Spleen (tissue), 7 donors: Measurements from ENCODE around the gene CAPSL.

ENCODE experiments used
- POLR2A ChIP-seq, 3 donors: fragments of 450-650 bp; IDR thresholded peaks; one replicate each; pipeline ENCODE4 v1.5.1; 2017; ENCODE audit warnings: antibody characterized with exemption in 3 of 3, mild to moderate bottlenecking in 1 of 3
- POLR2AphosphoS5 ChIP-seq, 3 donors: sonication (generic); formaldehyde crosslinking; IDR thresholded peaks; one replicate each; pipeline ENCODE4 v1.5.1; 2017; ENCODE audit warnings: antibody characterized with exemption in 3 of 3
- TF ChIP-seq, protein P1 (sequence below), 11 experiments: fragments of 200-600 bp in 7 of 11; fragments of 450-650 bp in 4 of 11; sonication (generic) in 4 of 11; IDR thresholded peaks in 8 of 11; conservative IDR thresholded peaks in 3 of 11; 1 replicate in 7 of 11; 2 replicates in 4 of 11; pipeline versions ENCODE4 v1.4.0 to v1.8.0; 2016 to 2021; ENCODE audit warnings: antibody characterized with exemption in 11 of 11, inconsistent platforms in 4 of 11, mild to moderate bottlenecking in 1 of 11
- donor health status: DM: no; HTN: no; CAD: no; lungs with moderate emphysema.
- donor health status: DM: no; HTN: no; CAD: no.
- donor health status: DM: no; HTN: no; CAD: no.

GRCh38 chr5:35922468-35922867 lies 16.0 kb downstream of the CAPSL start:
- TF ChIP-seq, protein P1, sequence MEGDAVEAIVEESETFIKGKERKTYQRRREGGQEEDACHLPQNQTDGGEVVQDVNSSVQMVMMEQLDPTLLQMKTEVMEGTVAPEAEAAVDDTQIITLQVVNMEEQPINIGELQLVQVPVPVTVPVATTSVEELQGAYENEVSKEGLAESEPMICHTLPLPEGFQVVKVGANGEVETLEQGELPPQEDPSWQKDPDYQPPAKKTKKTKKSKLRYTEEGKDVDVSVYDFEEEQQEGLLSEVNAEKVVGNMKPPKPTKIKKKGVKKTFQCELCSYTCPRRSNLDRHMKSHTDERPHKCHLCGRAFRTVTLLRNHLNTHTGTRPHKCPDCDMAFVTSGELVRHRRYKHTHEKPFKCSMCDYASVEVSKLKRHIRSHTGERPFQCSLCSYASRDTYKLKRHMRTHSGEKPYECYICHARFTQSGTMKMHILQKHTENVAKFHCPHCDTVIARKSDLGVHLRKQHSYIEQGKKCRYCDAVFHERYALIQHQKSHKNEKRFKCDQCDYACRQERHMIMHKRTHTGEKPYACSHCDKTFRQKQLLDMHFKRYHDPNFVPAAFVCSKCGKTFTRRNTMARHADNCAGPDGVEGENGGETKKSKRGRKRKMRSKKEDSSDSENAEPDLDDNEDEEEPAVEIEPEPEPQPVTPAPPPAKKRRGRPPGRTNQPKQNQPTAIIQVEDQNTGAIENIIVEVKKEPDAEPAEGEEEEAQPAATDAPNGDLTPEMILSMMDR (IDR thresholded peaks at IDR 0.05 in 8 of 11, conservative IDR thresholded peaks at IDR 0.05 in 3 of 11), result no peak
- TF ChIP-seq POLR2A (IDR thresholded peaks at IDR 0.05), result no peak
- TF ChIP-seq POLR2AphosphoS5 (IDR thresholded peaks at IDR 0.05), result no peak
